IMR-90 (cell line): ENCODE measurements around the gene ANO10. TPM values are rescaled to one million over a fixed set of nuclear protein-coding genes. Genes with fewer than 3 reads are reported as not detected.

Experiments
- ATAC-seq: fragments of 200-7000 bp; cut with Tn5 transposase; 2 replicates; pipeline ENCODE4 v1.9.1; 2020; ENCODE audit warnings: low read depth, mild to moderate bottlenecking, moderate library complexity
- BruUV-seq: library from RNA; stranded (reverse); fragments of 400-500 nt; replicated peaks from 2 replicates; lab custom pipeline; 2021; lab: Mats Ljungman, UMichigan
- CTCF ChIA-PET: fragments of 300-600 bp; formaldehyde crosslinking; extraction: SDS; loops from one replicate; lab custom pipeline; 2021; ENCODE audit warnings: antibody characterized with exemption; lab: Yijun Ruan, JAX
- POLR2A ChIA-PET: fragments of 300-600 bp; sonication (Branson Sonifier 250); formaldehyde crosslinking; loops from one replicate; lab custom pipeline; 2022; ENCODE audit warnings: antibody characterized with exemption; ENCODE audit not compliant: unreplicated experiment; lab: Charles Lee
- DNase-seq: peaks from one replicate; pipeline ENCODE4 v3.0.0; 2013
- H2AFZ ChIP-seq: replicated peaks from 2 replicates; pipeline ENCODE3; 2013; ENCODE audit warnings: low read length, mild to moderate bottlenecking; ENCODE audit not compliant: poor library complexity
- H2AK5ac ChIP-seq: 2 replicates; pipeline ENCODE4 v1.6.1; 2013; ENCODE audit warnings: low read depth, low read length, inconsistent platforms
- H2AK9ac ChIP-seq: replicated peaks from 2 replicates; pipeline ENCODE3; 2013; ENCODE audit warnings: mild to moderate bottlenecking, low read depth, low read length, moderate library complexity; ENCODE audit not compliant: poor library complexity
- H2BK120ac ChIP-seq: 2 replicates; pipeline ENCODE4 v1.6.1; 2013; ENCODE audit warnings: low read depth, low read length, inconsistent platforms
- H2BK15ac ChIP-seq: 3 replicates; pipeline ENCODE4 v1.6.1; 2013; ENCODE audit warnings: low read depth, low read length, inconsistent platforms
- H2BK20ac ChIP-seq: 2 replicates; pipeline ENCODE4 v1.6.1; 2013; ENCODE audit warnings: low read depth, mild to moderate bottlenecking, inconsistent platforms, low read length, moderate library complexity
- H2BK5ac ChIP-seq: 2 replicates; pipeline ENCODE4 v1.6.1; 2013; ENCODE audit warnings: mild to moderate bottlenecking, low read depth, low read length, inconsistent platforms; ENCODE audit not compliant: poor library complexity, severe bottlenecking
- H3K14ac ChIP-seq: replicated peaks from 2 replicates; pipeline ENCODE4 v1.6.1; 2013; ENCODE audit warnings: low read depth, low read length, inconsistent platforms
- H3K18ac ChIP-seq: 2 replicates; pipeline ENCODE4 v1.6.1; 2013; ENCODE audit warnings: low read depth, low read length, control low read depth
- H3K23ac ChIP-seq: 2 replicates; pipeline ENCODE4 v1.6.1; 2013; ENCODE audit warnings: low read depth, low read length, inconsistent platforms
- H3K27ac ChIP-seq: 2 replicates; pipeline ENCODE4 v1.5.1; 2013; ENCODE audit warnings: mild to moderate bottlenecking, control low read depth, low read length; ENCODE audit not compliant: insufficient read depth
- H3K27me3 ChIP-seq: 2 replicates; pipeline ENCODE4 v1.6.1; 2013; ENCODE audit warnings: low read length; ENCODE audit not compliant: control insufficient read depth, insufficient read depth
- H3K36me3 ChIP-seq: 2 replicates; pipeline ENCODE4 v1.6.1; 2013; ENCODE audit warnings: low read length, mixed read lengths; ENCODE audit not compliant: control insufficient read depth, insufficient read depth
- H3K4ac ChIP-seq: 2 replicates; pipeline ENCODE4 v1.6.1; 2013; ENCODE audit warnings: low read depth, low read length, inconsistent platforms
- H3K4me1 ChIP-seq: 2 replicates; pipeline ENCODE4 v1.6.1; 2013; ENCODE audit warnings: low read length, mixed read lengths; ENCODE audit not compliant: control insufficient read depth, insufficient read depth
- H3K4me2 ChIP-seq: 2 replicates; pipeline ENCODE4 v1.6.1; 2013; ENCODE audit warnings: low read depth, mild to moderate bottlenecking, control low read depth, low read length, moderate library complexity
- H3K4me3 ChIP-seq: 2 replicates; pipeline ENCODE4 v1.5.1; 2013; ENCODE audit warnings: low read depth, mild to moderate bottlenecking, control low read depth, low read length, moderate library complexity; ENCODE audit not compliant: insufficient read depth
- H3K56ac ChIP-seq: 2 replicates; pipeline ENCODE4 v1.6.1; 2013; ENCODE audit warnings: low read length, inconsistent platforms; ENCODE audit not compliant: insufficient read depth; ENCODE audit errors: extremely low read depth
- H3K79me1 ChIP-seq, 2 experiments: 2 replicates each; pipeline ENCODE4 v1.6.1; 2013; ENCODE audit warnings: low read length in 2 of 2, inconsistent platforms in 1 of 2, low read depth in 1 of 2
- H3K9ac ChIP-seq: 2 replicates; pipeline ENCODE4 v1.6.1; 2013; ENCODE audit warnings: low read depth, low read length, control low read depth
- H3K9me1 ChIP-seq: 2 replicates; pipeline ENCODE4 v1.6.1; 2013; ENCODE audit warnings: low read length, inconsistent platforms; ENCODE audit not compliant: insufficient read depth
- H3K9me3 ChIP-seq: 2 replicates; pipeline ENCODE4 v1.6.1; 2013; ENCODE audit warnings: low read length; ENCODE audit not compliant: control insufficient read depth, insufficient read depth
- H4K20me1 ChIP-seq: 2 replicates; pipeline ENCODE4 v1.6.1; 2013; ENCODE audit warnings: low read length, inconsistent platforms; ENCODE audit not compliant: insufficient read depth
- H4K5ac ChIP-seq: 2 replicates; pipeline ENCODE4 v1.6.1; 2013; ENCODE audit warnings: mild to moderate bottlenecking, low read depth, low read length, control low read depth
- H4K8ac ChIP-seq, 2 experiments: 2 replicates each; pipeline ENCODE4 v1.6.1; 2013; ENCODE audit warnings: low read depth in 2 of 2, low read length in 2 of 2, control low read depth in 1 of 2, inconsistent platforms in 1 of 2
- H4K91ac ChIP-seq: 2 replicates; pipeline ENCODE4 v1.6.1; 2013; ENCODE audit warnings: low read depth, low read length, inconsistent platforms; ENCODE audit not compliant: insufficient read depth
- BHLHE40 ChIP-seq: fragments of 150-350 bp; IDR thresholded peaks from 2 replicates; pipeline ENCODE4 v1.6.1; 2016; ENCODE audit warnings: mild to moderate bottlenecking, low read depth, low read length
- CEBPB ChIP-seq: IDR thresholded peaks from 2 replicates; pipeline ENCODE4 v1.6.1; 2012; ENCODE audit warnings: low read depth, low read length, improper control_type of control experiment
- CHD1 ChIP-seq: IDR thresholded peaks from 2 replicates; pipeline ENCODE4 v1.6.1; 2012; ENCODE audit warnings: low read depth, low read length, improper control_type of control experiment
- CTCF ChIP-seq: conservative IDR thresholded peaks from 2 replicates; pipeline ENCODE4 v1.5.1; 2012; ENCODE audit warnings: mild to moderate bottlenecking, low read depth, low read length, improper control_type of control experiment
- ELK1 ChIP-seq: fragments of 150-350 bp; IDR thresholded peaks from 2 replicates; pipeline ENCODE4 v1.6.1; 2016; ENCODE audit warnings: low read depth, mild to moderate bottlenecking, low read length, moderate library complexity, borderline replicate concordance
- FOS ChIP-seq: fragments of 150-350 bp; IDR thresholded peaks from 2 replicates; pipeline ENCODE4 v1.6.1; 2016; ENCODE audit warnings: low read depth, low read length
- MAFK ChIP-seq: IDR thresholded peaks from 2 replicates; pipeline ENCODE4 v1.6.1; 2012; ENCODE audit warnings: low read depth, low read length, improper control_type of control experiment
- MAZ ChIP-seq: IDR thresholded peaks from 2 replicates; pipeline ENCODE4 v1.6.1; 2012; ENCODE audit warnings: low read depth, mild to moderate bottlenecking, low read length, improper control_type of control experiment, moderate library complexity, borderline replicate concordance
- NFE2L2 ChIP-seq: fragments of 150-350 bp; IDR thresholded peaks from 2 replicates; pipeline ENCODE4 v1.6.1; 2016; ENCODE audit warnings: low read depth, mild to moderate bottlenecking, low read length
- POLR2A ChIP-seq: IDR thresholded peaks from 2 replicates; pipeline ENCODE4 v1.6.1; 2012; ENCODE audit warnings: mild to moderate bottlenecking, low read depth, low read length
- RCOR1 ChIP-seq: IDR thresholded peaks from 2 replicates; pipeline ENCODE4 v1.6.1; 2012; ENCODE audit warnings: mild to moderate bottlenecking, low read length, improper control_type of control experiment; ENCODE audit not compliant: insufficient replicate concordance
- RFX5 ChIP-seq: IDR thresholded peaks from 2 replicates; pipeline ENCODE4 v1.8.0; 2012; ENCODE audit warnings: low read depth, mild to moderate bottlenecking, low read length, moderate library complexity
- SMC3 ChIP-seq: fragments of 150-350 bp; IDR thresholded peaks from 2 replicates; pipeline ENCODE4 v1.6.1; 2016; ENCODE audit warnings: low read depth, mild to moderate bottlenecking, antibody characterized with exemption, low read length, moderate library complexity
- USF2 ChIP-seq: fragments of 150-350 bp; IDR thresholded peaks from 2 replicates; pipeline ENCODE4 v1.6.1; 2017; ENCODE audit warnings: mild to moderate bottlenecking, antibody characterized with exemption, low read length, low read depth
- WGBS, 2 experiments: methylation state at CpG; one replicate each; pipeline versions ENCODE4 v1.1.5 to v1.1.7; 2013; ENCODE audit warnings: missing lambda C conversion rate in 2 of 2; ENCODE audit not compliant: insufficient read length in 1 of 2; ENCODE audit errors: extremely low coverage in 2 of 2; 5-methylcytosine and 5-hydroxymethylcytosine counted together
- dilution Hi-C: fragments of 300-500 bp; cut with HindIII; formaldehyde crosslinking; loops from one replicate; pipeline ENCODE4 v1.14.3; 2018; ENCODE audit warnings: low sequenced_read_pairs; ENCODE audit not compliant: unreplicated experiment
- in situ Hi-C: fragments of 300-500 bp; cut with MboI; formaldehyde crosslinking; loops from 3 replicates; pipeline ENCODE4 v1.14.3; 2019; ENCODE audit warnings: low sequenced_read_pairs, inconsistent platforms, mixed read lengths
- intact Hi-C: fragments of 100-400 bp; cut with micrococcal nuclease; formaldehyde crosslinking; loops from 2 replicates; pipeline ENCODE4 v1.10.0; 2022
- polyA plus RNA-seq, 3 experiments: library from polyadenylated mRNA; depleted of rRNA; stranded (reverse); fragments of >200 nt; gene quantifications; 2 replicates each; pipeline ENCODE4 v1.2.3, GENCODE V29; 2012; ENCODE audit warnings: low replicate concordance in 1 of 3
- total RNA-seq: library from RNA; depleted of rRNA; stranded (reverse); fragments of >200 nt; gene quantifications from 2 replicates; pipeline ENCODE4 v1.2.3, GENCODE V29; 2012

The ANO10 gene
- total and polyA plus RNA-seq, 2 of the 4 experiments (the other 2 are of a cell fraction), result 28.5 to 41.6 TPM

GRCh38 chr3:43343815-43344214 lies 278.0 kb downstream of the ANO10 start:
- Histone ChIP-seq H2BK5ac (no peak overlapping the region), H3K36me3 (peaks cover 45% of the 10 kb centered on the region), H3K27me3 (no peaks in the 10 kb centered on the region), H4K20me1 (no peaks in the 10 kb centered on the region), H2AK9ac (no peak overlapping the region), H4K91ac (no peak overlapping the region), H3K4me1 (peaks cover 2% of the 10 kb centered on the region), H3K4me2 (no peak overlapping the region), H3K4me3 (no peak overlapping the region), H4K5ac (no peak overlapping the region), H3K23ac (no peak overlapping the region), H3K79me1 (peaks cover 12 to 48% of the 10 kb centered on the region in 2 experiments), H2AFZ (no peak overlapping the region), H3K18ac (no peak overlapping the region), H3K27ac (no peak overlapping the region), H4K8ac (no peak overlapping the region), H2BK20ac (no peak overlapping the region), H3K56ac (no peak overlapping the region), H3K4ac (no peak overlapping the region), H3K14ac (no peak overlapping the region), H2BK15ac (no peak overlapping the region), H2BK120ac (no peak overlapping the region), H3K9me1 (peaks cover 6% of the 10 kb centered on the region; the same call in 1 of the 2 replicates), H3K9ac (no peak overlapping the region), H3K9me3 (peaks cover 2% of the 10 kb centered on the region; the same call in 1 of the 2 replicates), H2AK5ac (no peak overlapping the region)
- in situ Hi-C loops, result no loop called here
- intact Hi-C loops, result no loop called here
- CTCF ChIA-PET, result no interaction called here
- DNase-seq, result no peak
- 88% methylated on average over 1 of the region's 3 CpGs; no CpG with 5 or more reads in 1 of the 2 experiments for WGBS, 2 experiments
- TF ChIP-seq ELK1 (no peak), NFE2L2 (no peak), USF2 (no peak), FOS (no peak), CTCF (no peak), SMC3 (no peak), CHD1 (no peak), MAZ (no peak), RCOR1 (no peak), MAFK (no peak), CEBPB (no peak), RFX5 (no peak), BHLHE40 (no peak), POLR2A (no peak)
- ATAC-seq, result no peak
- dilution Hi-C loops, result no loop called here
- POLR2A ChIA-PET, result no interaction called here
- no TSS peak for BruUV-seq
